CD4-positive, alpha-beta T cell treated with Interleukin-21 for 1 hour (primary cell): ENCODE results near the gene PIP5K1B.

Source experiments
- DNase-seq: peaks from one replicate; pipeline ENCODE4 v3.0.0-alpha.2; 2020

Gene PIP5K1B

GRCh38 chr9:68709291-68710110, 4.5 kb downstream of the PIP5K1B start:
- DNase-seq: no peak

GRCh38 chr9:68710111-68710471, 5.1 kb downstream of the PIP5K1B start:
- no peak for DNase-seq

GRCh38 chr9:68711281-68711680, 6.2 kb downstream of the PIP5K1B start:
- DNase-seq: no peak

- no peak for DNase-seq
These were observed 6.9 kb downstream of the PIP5K1B start for GRCh38 chr9:68711932-68712331.

- no peak for DNase-seq
These were observed 9.6 kb downstream of the PIP5K1B start for GRCh38 chr9:68714416-68715180.

- no peak for DNase-seq
These were observed 10.1 kb downstream of the PIP5K1B start for GRCh38 chr9:68715181-68715456.

- no peak for DNase-seq
These were observed 12.8 kb downstream of the PIP5K1B start for GRCh38 chr9:68717552-68718443.

GRCh38 chr9:68719847-68720246, 14.8 kb downstream of the PIP5K1B start:
- no peak for DNase-seq

GRCh38 chr9:68720656-68721313, 15.7 kb downstream of the PIP5K1B start:
- no peak for DNase-seq

- DNase-seq: no peak
These were observed 16.8 kb downstream of the PIP5K1B start for GRCh38 chr9:68721666-68722330.

GRCh38 chr9:68725070-68725469, 20.0 kb downstream of the PIP5K1B start:
- DNase-seq: no peak

GRCh38 chr9:68726489-68726888, 21.4 kb downstream of the PIP5K1B start:
- no peak for DNase-seq

GRCh38 chr9:68727636-68728035, 22.6 kb downstream of the PIP5K1B start:
- no peak for DNase-seq

GRCh38 chr9:68728731-68729130, 23.7 kb downstream of the PIP5K1B start:
- DNase-seq: no peak

GRCh38 chr9:68730570-68731235, 25.7 kb downstream of the PIP5K1B start:
- no peak for DNase-seq

GRCh38 chr9:68731857-68732256, 26.8 kb downstream of the PIP5K1B start:
- no peak for DNase-seq

- DNase-seq: no peak
These were observed 27.5 kb downstream of the PIP5K1B start for GRCh38 chr9:68732405-68733020.

- no peak for DNase-seq
These were observed 28.0 kb downstream of the PIP5K1B start for GRCh38 chr9:68733021-68733405.

GRCh38 chr9:68738358-68738757, 33.3 kb downstream of the PIP5K1B start:
- no peak for DNase-seq

GRCh38 chr9:68739621-68740174, 34.7 kb downstream of the PIP5K1B start:
- no peak for DNase-seq

GRCh38 chr9:68740561-68740960, 35.5 kb downstream of the PIP5K1B start:
- no peak for DNase-seq
